GOT3 (cell line): Measurements from ENCODE around the gene PRKD3.
"Not testable (repeated sequence)": the region's sequence is repeated elsewhere in the genome, so short reads cannot be mapped to it uniquely, and the experiment has no call there.

Source experiments
- DNase-seq: peaks from one replicate; lab custom pipeline; 2025; ENCODE audit warnings: mixed read lengths; lab: John Stamatoyannopoulos, UW

The PRKD3 gene

DNA sequence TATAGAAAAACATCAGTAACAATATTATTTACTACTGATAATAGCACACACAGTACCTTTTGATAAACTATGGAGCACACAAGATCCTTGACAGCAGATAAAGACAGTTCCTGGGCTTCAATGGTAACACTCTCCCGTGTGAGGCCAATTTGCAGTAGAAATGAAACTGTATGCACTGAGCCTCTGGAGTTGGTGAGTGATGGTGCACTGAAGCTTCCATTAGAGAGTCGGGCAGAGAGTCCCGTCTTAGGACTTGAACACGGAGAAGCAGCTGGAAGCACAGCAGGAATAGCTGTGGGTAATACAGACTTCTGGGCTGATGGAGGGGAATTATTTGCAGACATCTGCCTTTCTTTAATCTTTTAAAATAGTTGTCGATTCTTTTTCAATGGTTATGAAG is 8.5 kb downstream of the PRKD3 start:
- no peak for DNase-seq

DNA sequence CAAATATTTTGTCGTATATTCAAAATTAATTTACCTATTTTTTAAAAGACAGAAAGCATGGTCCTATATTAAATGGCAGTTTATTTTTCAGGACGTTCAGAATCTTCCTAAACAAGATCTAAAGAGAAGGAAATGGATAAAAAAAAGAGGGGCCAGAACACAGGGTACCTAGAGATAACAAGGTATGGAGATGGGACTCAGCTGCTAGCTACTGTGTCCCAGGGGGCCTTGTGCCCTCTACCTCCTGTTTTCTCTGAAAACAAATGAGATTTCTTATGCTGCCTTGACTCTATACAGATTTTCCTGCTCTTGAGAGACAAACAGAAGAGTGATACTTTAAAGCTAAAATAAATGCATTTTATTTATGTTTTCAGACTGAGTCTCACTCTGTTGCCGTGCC is 9.3 kb downstream of the PRKD3 start:
- DNase-seq: no peak

DNA sequence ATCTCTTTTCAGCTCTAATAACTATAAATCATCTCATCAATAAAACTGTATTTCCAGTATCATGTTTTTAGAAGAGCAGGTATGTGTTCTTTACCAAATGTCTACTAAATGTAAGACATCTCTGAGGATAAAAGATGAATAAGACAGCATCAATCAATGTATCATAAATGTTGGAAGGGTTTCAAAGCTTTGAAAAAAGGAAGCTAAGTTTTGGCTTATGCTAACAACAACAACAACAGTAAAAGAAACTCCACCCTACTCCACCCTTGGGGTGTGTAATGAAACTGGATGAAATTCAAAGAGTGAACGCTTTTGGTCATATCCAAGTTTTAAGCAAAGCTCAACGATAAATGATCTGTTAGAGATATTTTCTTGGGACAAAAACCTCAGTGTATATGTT is 17.1 kb downstream of the PRKD3 start:
- no peak for DNase-seq

DNA sequence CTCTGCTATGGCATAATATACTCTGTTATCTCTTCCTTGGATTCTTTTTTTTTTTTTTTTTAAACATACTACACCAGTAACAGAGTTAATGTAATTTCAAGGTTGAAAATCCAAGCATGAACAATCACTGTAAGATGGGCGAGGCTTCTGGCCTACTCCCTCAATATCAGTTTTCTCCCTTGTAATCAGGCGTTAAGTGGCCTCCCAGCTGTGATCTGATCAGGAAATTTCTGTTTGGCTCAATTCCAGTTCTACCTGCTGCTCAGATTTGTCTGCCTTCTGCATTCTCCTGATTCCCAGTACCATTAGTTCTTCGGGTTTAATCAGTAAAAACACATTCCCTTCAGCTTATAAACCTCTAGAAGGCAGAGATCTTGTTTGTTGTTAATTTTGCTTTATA is 18.6 kb downstream of the PRKD3 start:
- DNase-seq: no peak

- no peak for DNase-seq
Measured at GRCh38 chr2:37302701-37303252, 21.9 kb downstream of the PRKD3 start.

DNA sequence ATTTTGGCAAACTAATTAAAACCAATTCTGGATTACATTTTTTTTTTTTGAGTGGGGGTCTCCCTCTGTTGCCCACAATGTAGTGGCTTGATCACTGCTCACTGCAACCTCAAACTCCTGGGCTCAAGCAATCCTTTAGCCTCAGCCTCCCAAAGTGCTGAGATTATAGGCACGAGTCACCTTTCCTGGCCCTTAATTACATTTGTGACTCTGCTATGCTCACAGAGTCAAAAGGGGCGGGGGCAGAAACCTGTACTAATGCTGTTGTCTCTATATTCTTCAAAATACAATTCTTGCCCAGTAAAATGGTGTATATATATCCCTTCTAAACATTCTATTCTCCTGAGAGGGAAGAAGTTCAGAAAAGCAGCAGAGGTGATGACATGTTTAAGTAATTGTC is 23.2 kb downstream of the PRKD3 start:
- DNase-seq: no peak

DNA sequence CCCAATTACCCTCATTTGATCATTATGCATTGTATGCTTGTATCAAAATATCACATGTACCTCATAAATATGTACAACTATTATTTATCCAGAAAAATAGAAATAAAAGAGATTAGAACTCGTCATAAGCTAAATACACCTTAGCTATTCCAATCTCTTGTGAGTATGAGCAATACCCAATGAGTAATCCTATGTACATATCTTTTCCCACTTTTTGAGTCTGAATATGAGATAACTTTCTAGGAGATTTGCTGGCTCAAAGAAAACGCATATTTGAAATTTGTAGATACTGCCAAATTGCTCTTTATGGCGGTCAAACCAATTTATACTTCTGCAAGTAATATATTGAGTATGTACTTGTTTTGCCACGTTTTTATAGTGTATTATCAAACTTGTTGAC is 24.1 kb downstream of the PRKD3 start:
- no peak for DNase-seq

DNA sequence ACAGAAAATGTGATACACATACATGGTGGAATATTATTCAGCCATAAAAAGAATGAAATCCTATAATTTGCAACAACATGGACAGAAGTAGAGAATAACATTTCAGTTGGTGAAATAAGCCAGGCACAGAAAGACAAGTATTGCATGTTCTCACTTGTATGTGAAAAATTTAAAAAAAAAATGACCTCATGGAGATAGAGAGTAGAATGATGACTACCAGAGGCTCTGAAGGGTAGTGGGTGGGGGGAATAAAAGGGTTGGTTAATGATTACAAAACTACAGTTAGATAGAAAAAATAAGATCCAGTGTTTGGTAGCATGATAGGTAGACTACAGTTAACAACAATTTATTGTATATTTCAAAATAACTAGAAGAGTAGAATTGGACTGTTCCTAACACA is 24.5 kb downstream of the PRKD3 start:
- no peak for DNase-seq

DNA sequence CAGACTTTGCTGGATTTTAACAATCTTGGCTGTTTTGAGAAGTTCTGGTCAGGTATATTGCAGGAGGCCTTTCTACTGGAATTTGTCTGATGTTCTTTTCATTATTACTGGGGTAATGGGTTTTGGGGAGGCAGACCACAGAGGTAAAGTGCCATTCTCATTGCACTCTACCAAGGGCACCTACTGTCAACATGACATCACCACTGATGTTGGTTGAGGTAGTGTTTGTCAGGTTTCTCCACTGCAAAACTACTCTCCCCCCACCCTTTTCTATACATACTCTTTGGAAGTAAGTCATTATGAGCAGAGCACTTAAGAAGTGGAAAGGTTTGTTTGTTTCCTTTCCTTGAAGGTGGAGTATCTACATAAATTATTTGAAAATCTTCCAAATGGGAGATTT is 27.0 kb downstream of the PRKD3 start:
- DNase-seq: no peak

GRCh38 chr2:37295469-37296073 is 29.1 kb downstream of the PRKD3 start:
- DNase-seq: no peak

DNA sequence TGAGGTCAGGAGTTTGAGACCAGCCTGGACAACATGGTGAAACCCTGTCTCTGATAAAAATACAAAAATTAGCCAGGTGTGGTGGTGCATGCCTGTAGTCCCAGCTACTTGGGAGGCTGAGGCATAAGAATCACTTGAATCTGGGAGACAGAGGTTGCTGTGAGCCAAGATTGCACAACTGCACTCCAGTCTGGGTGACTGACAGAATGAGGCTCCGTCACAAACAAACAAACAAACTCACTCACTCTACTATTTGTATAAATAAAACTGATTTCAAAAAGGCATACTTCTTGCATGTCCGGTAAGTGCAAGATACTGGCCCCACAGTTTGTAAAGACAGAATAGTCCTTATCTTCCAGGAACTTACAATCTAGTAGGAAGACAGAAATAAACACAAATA is 29.8 kb downstream of the PRKD3 start:
- DNase-seq: not testable (repeated sequence)

DNA sequence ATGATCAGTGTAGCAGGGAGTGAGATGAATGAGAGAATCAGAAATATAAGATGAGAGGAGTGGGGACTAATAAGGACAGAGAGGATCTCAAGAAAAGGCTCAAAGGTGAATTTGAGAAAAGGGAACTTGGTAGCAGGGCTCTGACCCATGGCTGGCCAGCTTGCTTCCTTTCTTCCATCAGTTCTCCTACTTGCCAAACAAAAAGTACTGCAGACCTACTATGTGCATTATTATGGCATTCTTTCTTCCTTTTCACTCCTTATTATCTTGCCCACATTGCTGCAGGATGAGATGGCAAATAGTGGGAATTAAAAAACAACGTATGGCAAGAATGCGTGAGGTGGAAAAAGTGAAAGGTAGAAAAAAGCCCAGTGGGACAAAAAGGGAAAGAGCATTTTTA is 33.0 kb downstream of the PRKD3 start:
- no peak for DNase-seq

DNA sequence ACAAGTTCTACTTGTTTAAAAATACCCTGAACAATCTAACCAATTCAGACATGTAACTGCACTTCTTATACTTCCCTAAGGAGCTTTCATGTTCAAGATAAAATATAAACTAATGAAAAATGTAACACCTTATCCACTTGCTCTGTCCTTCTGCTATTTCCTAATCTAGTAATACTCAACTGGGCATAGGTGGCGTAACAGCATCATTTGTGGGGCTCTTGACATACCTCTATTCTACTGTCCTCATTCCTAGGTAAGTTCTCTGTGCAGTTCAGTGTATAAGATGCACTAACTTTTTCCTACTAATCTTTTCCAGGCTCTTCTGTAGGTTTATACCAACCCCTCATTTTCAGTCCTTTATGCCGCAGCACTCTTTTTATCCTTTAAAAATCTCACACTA is 36.7 kb downstream of the PRKD3 start:
- DNase-seq: no peak

GRCh38 chr2:37284381-37284780 is 40.3 kb downstream of the PRKD3 start:
- DNase-seq: no peak

- no peak for DNase-seq
Measured at GRCh38 chr2:37283207-37283606, 41.4 kb downstream of the PRKD3 start.

DNA sequence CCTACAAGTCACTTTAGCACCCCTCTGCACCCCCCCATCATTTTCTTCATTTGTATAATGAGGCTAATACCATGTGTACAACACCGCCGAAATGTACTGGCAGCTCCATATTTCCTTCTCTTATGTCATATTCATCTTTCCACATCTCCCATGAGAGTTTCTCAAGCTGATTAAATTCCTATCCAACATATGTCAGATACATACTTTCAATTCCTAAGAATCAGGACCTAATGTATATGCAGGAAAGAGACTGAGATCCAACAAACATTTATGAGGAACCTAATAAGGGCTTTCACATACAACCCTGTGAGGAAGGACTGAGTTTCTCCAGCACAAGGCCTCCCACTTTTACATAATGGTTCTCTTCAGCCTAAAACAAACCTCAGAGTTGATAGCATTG is 41.9 kb downstream of the PRKD3 start:
- DNase-seq: no peak

- DNase-seq: no peak
Measured at GRCh38 chr2:37281916-37282315, 42.7 kb downstream of the PRKD3 start.

- DNase-seq: no peak
Measured at GRCh38 chr2:37276291-37276690, 48.3 kb downstream of the PRKD3 start.
